T1000 (cell line): ENCODE measurements around the gene HSPB7.

Experiments used
- DNase-seq: peaks from one replicate; lab custom pipeline; 2025; ENCODE audit warnings: mixed read lengths; lab: John Stamatoyannopoulos, UW

The HSPB7 gene

GRCh38 chr1:15975805-15976680 lies 41.8 kb downstream of the HSPB7 start, which contains the start of gene ZBTB17:
Gene ZBTB17 (minus strand): TSS chr1:15976101. CDS start chr1:15948495, 27,606 bp downstream.
- DNase-seq = peak; percentile 91

- peak; percentile 63 for DNase-seq
Observed at GRCh38 chr1:15975358-15975804, 42.5 kb downstream of the HSPB7 start.

- no peak for DNase-seq
Observed at GRCh38 chr1:15974855-15975254, 43.0 kb downstream of the HSPB7 start.

GRCh38 chr1:15973772-15974171 lies 44.1 kb downstream of the HSPB7 start:
- DNase-seq = no peak

- DNase-seq = no peak
Observed at GRCh38 chr1:15972409-15972808, 45.4 kb downstream of the HSPB7 start.

GRCh38 chr1:15970911-15971310 lies 46.9 kb downstream of the HSPB7 start:
- no peak for DNase-seq

GRCh38 chr1:15969321-15969880 lies 48.4 kb downstream of the HSPB7 start:
- DNase-seq = no peak

- no peak for DNase-seq
Observed at GRCh38 chr1:15968172-15968571, 49.7 kb downstream of the HSPB7 start.

- no peak for DNase-seq
Observed at GRCh38 chr1:15966956-15967344, 50.9 kb downstream of the HSPB7 start.

GRCh38 chr1:15966081-15966955 lies 51.5 kb downstream of the HSPB7 start:
- DNase-seq = no peak

- no peak for DNase-seq
Observed at GRCh38 chr1:15965228-15965767, 52.5 kb downstream of the HSPB7 start.
